OCI-LY7 (cell line): ENCODE data around the gene INPP5A.

ENCODE experiments used
- CTCF ChIP-seq: fragments of 200-600 bp; sonication (generic); conservative IDR thresholded peaks from 2 replicates; pipeline ENCODE4 v1.5.1; 2014; ENCODE audit warnings: mild to moderate bottlenecking, antibody characterized with exemption, low read length, moderate library complexity, mixed read lengths
- EZH2phosphoT487 ChIP-seq: fragments of 200-600 bp; sonication (generic); IDR thresholded peaks from 2 replicates; pipeline ENCODE4 v1.6.1; 2018; ENCODE audit warnings: low read depth, borderline replicate concordance, mild to moderate bottlenecking, mixed run types, antibody characterized with exemption, low read length, moderate library complexity, mixed read lengths

DNA sequence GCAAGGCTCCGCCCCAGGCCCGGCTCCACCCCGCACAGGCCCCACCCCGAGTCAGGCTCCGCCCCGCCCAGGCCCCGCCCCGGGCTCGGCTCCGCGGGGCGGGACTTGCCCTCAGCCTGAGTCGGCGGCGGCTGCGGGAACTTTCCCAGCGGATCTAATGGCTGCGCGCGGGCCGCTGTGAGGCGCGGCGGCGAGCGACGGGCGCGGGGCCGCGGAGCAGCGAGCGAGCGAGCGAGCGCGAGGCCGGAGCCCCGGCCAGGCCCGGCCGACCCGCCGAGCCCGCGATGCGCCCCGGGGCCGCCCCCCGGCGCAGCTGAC is at the start of gene INPP5A:
- no peak for TF ChIP-seq CTCF
- no peak for TF ChIP-seq EZH2phosphoT487
